NB4 (cell line): ENCODE results near the gene ARHGAP29.
"Not testable (repeated sequence)": the region's sequence is repeated elsewhere in the genome, so short reads cannot be mapped to it uniquely, and the experiment has no call there.

ENCODE experiments used
- DNase-seq: peaks from one replicate; pipeline ENCODE4 v3.0.0; 2010; ENCODE audit warnings: low read depth
- H3K4me3 ChIP-seq: one replicate; pipeline ENCODE4 v1.5.1; 2011; ENCODE audit warnings: mild to moderate bottlenecking, low read depth, low read length, moderate library complexity
- CTCF ChIP-seq: IDR thresholded peaks from one replicate; pipeline ENCODE4 v1.5.1; 2012; ENCODE audit warnings: low read depth, low read length
- MYC ChIP-seq: IDR thresholded peaks from 2 replicates; pipeline ENCODE4 v1.6.1; 2011; ENCODE audit warnings: low read depth, low read length
- POLR2A ChIP-seq: IDR thresholded peaks from 2 replicates; pipeline ENCODE4 v1.6.1; 2011; ENCODE audit warnings: mild to moderate bottlenecking; ENCODE audit not compliant: insufficient read length; ENCODE audit errors: extremely low read depth
- TF ChIP-seq, protein P1 (sequence below): IDR thresholded peaks from 2 replicates; pipeline ENCODE4 v1.6.1; 2011; ENCODE audit warnings: low read depth, low read length

ARHGAP29 gene

GRCh38 chr1:94169126-94169525 is 68.3 kb downstream of the ARHGAP29 start:
- no peak for DNase-seq

DNA sequence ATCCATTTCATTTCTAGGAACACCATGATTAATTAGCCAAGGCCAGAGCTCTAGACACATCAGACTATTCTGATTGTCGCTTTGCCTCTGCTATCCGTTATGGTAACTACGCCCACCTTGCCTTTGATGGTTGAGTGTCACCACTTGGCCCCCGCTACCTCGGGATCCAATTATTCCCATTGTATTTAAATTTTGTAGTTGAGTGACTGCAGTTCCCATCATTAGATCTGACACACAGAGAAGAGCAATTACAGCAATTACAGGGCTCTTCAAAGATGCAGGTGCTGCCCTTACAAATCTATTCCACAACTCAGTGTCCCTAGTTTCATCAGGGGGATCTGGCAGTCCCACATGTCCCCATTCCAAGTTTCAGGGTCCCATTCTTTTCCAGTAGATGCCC is 71.5 kb downstream of the ARHGAP29 start:
- TF ChIP-seq CTCF, result no peak
- no peak for TF ChIP-seq MYC
- TF ChIP-seq, protein P1, sequence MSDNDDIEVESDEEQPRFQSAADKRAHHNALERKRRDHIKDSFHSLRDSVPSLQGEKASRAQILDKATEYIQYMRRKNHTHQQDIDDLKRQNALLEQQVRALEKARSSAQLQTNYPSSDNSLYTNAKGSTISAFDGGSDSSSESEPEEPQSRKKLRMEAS, result no peak
- TF ChIP-seq POLR2A, result no peak
- no peak for DNase-seq
- no peak overlapping the region for H3K4me3 ChIP-seq

More at GRCh38 chr1:94169126-94169525, 68.3 kb downstream of the ARHGAP29 start:
- no peak overlapping the region for H3K4me3 ChIP-seq
- no peak for TF ChIP-seq MYC
- no peak for TF ChIP-seq POLR2A
- TF ChIP-seq CTCF, result no peak
- TF ChIP-seq, protein P1, result no peak

GRCh38 chr1:94164885-94165284 is 72.5 kb downstream of the ARHGAP29 start:
- not testable (repeated sequence) for H3K4me3 ChIP-seq, DNase-seq

DNA sequence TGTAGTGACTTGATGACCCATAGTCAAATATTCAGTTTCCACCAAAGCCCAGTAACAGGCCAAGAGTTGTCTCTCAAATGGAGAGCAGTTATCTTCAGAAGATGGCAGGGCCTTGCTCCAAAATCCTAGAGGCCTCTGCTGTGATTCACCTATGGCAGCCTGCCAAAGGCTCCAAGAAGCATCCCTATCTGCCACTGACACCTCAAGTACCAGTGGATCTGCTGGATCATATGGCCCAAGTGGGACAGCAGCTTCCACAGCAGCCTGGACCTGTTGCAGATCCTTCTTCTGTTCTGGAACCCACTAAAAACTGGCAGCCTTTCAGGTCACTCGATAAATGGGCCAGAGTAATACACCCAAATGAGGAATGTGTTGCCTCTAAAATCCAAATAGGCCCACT is 73.3 kb downstream of the ARHGAP29 start:
- DNase-seq, H3K4me3 ChIP-seq: not testable (repeated sequence)

- not testable (repeated sequence) for DNase-seq, H3K4me3 ChIP-seq
Measured at GRCh38 chr1:94163249-94163648, 74.1 kb downstream of the ARHGAP29 start.

GRCh38 chr1:94160811-94161210 is 76.6 kb downstream of the ARHGAP29 start:
- no peak for TF ChIP-seq MYC
- TF ChIP-seq, protein P1, result no peak
- no peak for TF ChIP-seq POLR2A
- no peak for TF ChIP-seq CTCF
- DNase-seq, result no peak
- no peak overlapping the region for H3K4me3 ChIP-seq

DNA sequence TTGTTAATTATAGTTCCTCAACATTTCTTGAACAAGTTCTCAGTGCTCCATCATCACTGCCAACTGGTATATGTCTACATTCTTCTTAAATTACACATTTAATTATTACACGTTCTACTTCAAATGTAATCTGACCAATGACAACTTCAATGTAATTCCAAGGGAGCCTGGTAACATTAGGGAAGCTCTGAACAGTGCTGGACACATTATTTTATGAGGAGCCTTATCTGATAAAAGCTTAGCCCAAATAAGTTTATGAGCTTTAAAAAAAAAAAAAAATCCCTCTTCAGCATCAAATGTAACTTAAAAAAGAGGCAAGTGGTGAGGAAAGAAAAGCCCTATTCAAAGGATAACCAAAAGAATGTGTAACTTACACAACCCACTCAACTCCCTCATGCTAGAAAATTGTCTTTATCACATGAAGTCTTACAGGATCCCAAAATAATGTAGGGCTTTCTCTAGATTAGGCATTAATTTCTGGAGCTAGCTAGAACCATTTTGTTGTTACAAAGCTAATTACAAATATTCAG is 81.2 kb downstream of the ARHGAP29 start:
- no peak for DNase-seq
- TF ChIP-seq MYC (no peak), CTCF (no peak), POLR2A (no peak)
- TF ChIP-seq, protein P1, result no peak
- no peak overlapping the region for H3K4me3 ChIP-seq
